Measurements from ENCODE around the gene AIFM2. TPM values are rescaled to one million over a fixed set of nuclear protein-coding genes. Genes with fewer than 3 reads are reported as not detected.

The AIFM2 gene
- total and polyA plus RNA-seq, 3 donors from 2014 or later, result 7.1 to 9.7 (median 7.1) TPM

DNA sequence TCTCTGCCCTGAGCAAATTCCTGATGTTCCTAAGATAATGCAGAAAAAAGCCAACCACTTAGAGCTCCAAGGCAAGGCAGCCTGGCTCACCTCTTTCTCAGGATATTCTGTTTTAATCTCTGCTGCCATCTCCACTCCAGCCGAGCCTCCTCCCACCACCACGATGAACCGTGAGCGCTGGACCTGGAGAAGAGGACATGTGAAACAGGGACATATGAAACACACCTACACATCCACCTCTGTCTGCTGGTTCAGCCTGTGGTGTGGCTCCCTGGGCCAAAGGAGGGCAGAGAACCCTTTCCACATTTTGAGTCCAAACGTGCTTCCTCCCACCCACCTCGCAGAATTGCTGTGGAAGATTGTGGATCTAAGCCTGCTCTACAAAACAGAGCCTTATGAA is 12.2 kb downstream of the AIFM2 start:
- intact Hi-C loops (cut with DNase I; ENCODE audit: low total_unique reads), result no loop called here
- Histone ChIP-seq H3K4me1 (no peaks in the 10 kb centered on the region), H3K9me3 (no peaks in the 10 kb centered on the region), H3K27me3 (no peaks in the 10 kb centered on the region), H3K27ac (no peak overlapping the region), H3K4me3 (no peak overlapping the region), H3K36me3 (ENCODE audit: low read depth, missing control alignments) (no peaks in the 10 kb centered on the region)
- no peak for DNase-seq
- TF ChIP-seq, protein P1, sequence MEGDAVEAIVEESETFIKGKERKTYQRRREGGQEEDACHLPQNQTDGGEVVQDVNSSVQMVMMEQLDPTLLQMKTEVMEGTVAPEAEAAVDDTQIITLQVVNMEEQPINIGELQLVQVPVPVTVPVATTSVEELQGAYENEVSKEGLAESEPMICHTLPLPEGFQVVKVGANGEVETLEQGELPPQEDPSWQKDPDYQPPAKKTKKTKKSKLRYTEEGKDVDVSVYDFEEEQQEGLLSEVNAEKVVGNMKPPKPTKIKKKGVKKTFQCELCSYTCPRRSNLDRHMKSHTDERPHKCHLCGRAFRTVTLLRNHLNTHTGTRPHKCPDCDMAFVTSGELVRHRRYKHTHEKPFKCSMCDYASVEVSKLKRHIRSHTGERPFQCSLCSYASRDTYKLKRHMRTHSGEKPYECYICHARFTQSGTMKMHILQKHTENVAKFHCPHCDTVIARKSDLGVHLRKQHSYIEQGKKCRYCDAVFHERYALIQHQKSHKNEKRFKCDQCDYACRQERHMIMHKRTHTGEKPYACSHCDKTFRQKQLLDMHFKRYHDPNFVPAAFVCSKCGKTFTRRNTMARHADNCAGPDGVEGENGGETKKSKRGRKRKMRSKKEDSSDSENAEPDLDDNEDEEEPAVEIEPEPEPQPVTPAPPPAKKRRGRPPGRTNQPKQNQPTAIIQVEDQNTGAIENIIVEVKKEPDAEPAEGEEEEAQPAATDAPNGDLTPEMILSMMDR (IDR thresholded peaks at IDR 0.05), result no peak
- TF ChIP-seq POLR2A (IDR thresholded peaks at IDR 0.05), result no peak
- WGBS, 2 donors, result 90 to 91% methylated on average over 6 of the region's 6 CpGs

DNA sequence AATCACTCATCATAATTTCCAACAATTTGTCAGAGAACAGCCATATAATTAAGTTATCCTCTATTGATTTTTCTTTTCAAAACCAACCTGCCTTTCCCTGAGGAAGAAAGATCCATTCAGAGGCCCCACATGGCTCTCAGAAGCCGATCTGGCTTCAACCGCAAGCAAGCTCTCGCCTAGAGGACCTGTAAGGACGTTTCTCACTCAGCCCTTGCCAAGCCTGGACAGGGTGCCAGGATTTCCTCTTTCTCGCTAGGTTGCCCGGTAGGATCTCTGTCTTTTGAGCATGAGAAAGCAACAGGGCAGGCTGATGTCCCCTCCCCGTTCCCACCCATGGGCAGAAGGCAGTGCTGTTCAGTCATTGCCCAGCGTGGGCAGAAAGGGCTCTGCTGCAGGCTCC is 13.0 kb downstream of the AIFM2 start:
- DNase-seq, result no peak
- no peaks in the 10 kb centered on the region for H3K36me3 ChIP-seq (ENCODE audit: low read depth, missing control alignments)
- no peaks in the 10 kb centered on the region for H3K4me1 ChIP-seq
- H3K9me3 ChIP-seq, result no peaks in the 10 kb centered on the region
- no peak overlapping the region for H3K4me3 ChIP-seq
- intact Hi-C loops (cut with DNase I; ENCODE audit: low total_unique reads), result no loop called here
- TF ChIP-seq POLR2A (IDR thresholded peaks at IDR 0.05), result no peak
- TF ChIP-seq, protein P1 (IDR thresholded peaks at IDR 0.05), result no peak
- 85 to 90% methylated on average over 6 to 8 of the region's 8 CpGs for WGBS, 2 donors
- no peak overlapping the region for H3K27ac ChIP-seq
- no peaks in the 10 kb centered on the region for H3K27me3 ChIP-seq

DNA sequence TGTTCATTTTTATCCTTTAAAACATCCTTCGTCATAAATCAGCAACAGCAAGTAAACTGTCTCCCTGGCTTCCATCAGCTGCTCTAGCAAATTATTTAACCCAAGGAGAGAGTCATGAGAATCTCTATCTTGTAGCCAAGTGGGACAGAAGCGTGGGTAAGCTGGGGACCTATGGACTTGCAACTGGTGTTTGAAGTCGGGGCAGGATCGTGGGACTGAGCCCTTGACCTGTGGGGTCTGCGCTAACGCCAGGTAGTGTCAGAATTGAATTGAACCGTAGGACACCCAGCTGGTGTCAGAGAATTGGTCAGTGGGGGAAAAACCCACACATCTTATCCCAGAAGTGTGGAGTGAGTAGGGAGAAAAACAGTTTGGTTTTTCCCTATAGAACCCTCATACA is 13.4 kb downstream of the AIFM2 start:
- no peak overlapping the region for H3K27ac ChIP-seq
- H3K4me3 ChIP-seq, result no peak overlapping the region
- TF ChIP-seq POLR2A (IDR thresholded peaks at IDR 0.05), result no peak
- TF ChIP-seq, protein P1 (IDR thresholded peaks at IDR 0.05), result no peak
- intact Hi-C loops (cut with DNase I; ENCODE audit: low total_unique reads), result no loop called here
- H3K4me1 ChIP-seq, result no peaks in the 10 kb centered on the region
- no peaks in the 10 kb centered on the region for H3K36me3 ChIP-seq (ENCODE audit: low read depth, missing control alignments)
- 88 to 91% methylated on average over 7 of the region's 7 CpGs for WGBS, 2 donors
- no peaks in the 10 kb centered on the region for H3K9me3 ChIP-seq
- no peak for DNase-seq
- H3K27me3 ChIP-seq, result no peaks in the 10 kb centered on the region

DNA sequence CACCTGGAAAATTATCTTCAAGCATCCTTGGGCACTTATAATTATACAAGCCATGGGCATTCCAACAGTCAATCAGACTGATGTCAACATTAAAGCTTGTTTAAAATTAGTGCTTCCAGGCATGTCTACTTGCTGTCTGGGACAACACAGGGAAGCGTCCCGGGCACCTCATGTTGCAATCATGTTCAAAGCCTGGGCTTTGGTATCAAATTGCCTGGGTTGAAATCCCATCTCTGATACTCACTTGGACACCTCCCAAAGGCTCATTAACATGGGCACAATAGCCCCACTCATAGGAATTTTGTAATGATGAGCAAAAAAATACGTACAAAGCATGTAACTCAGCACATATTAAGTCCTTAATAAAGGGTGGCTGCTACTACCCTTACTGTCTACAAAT is 14.4 kb downstream of the AIFM2 start:
- no peaks in the 10 kb centered on the region for H3K36me3 ChIP-seq (ENCODE audit: low read depth, missing control alignments)
- DNase-seq, result no peak
- H3K27me3 ChIP-seq, result no peaks in the 10 kb centered on the region
- H3K27ac ChIP-seq, result no peak overlapping the region
- no peaks in the 10 kb centered on the region for H3K9me3 ChIP-seq
- 91 to 92% methylated on average over 3 of the region's 3 CpGs for WGBS, 2 donors
- intact Hi-C loops (cut with DNase I; ENCODE audit: low total_unique reads), result no loop called here
- H3K4me1 ChIP-seq, result no peaks in the 10 kb centered on the region
- TF ChIP-seq POLR2A (IDR thresholded peaks at IDR 0.05), result no peak
- TF ChIP-seq, protein P1 (IDR thresholded peaks at IDR 0.05), result no peak
- no peak overlapping the region for H3K4me3 ChIP-seq

DNA sequence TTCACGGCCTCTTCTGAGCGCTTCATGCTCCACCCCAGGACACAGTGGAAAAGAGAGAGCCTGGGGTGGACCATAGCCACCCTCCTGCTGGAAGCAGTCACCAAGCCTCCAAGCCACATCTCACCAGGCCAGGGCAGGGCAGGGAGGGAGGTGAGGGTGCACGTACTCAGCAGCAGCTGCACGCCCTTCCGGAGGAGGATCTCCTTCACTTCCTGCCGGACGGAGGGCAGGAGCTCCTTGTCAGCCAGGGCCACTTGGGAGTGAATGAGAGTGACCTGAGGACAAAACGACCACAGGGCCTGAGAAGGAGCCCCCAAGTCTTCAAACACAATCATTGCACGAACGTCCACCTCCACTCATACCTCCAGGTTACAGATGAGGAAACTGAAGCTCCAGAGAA is 15.0 kb downstream of the AIFM2 start:
- DNase-seq, result no peak
- H3K27me3 ChIP-seq, result no peaks in the 10 kb centered on the region
- no peaks in the 10 kb centered on the region for H3K9me3 ChIP-seq
- H3K27ac ChIP-seq, result no peak overlapping the region
- TF ChIP-seq, protein P1 (IDR thresholded peaks at IDR 0.05), result no peak
- no peak for TF ChIP-seq POLR2A (IDR thresholded peaks at IDR 0.05)
- 82 to 100% methylated on average over 2 to 10 of the region's 10 CpGs for WGBS, 2 donors
- intact Hi-C loops (cut with DNase I; ENCODE audit: low total_unique reads), result no loop called here
- H3K4me3 ChIP-seq, result no peak overlapping the region
- H3K36me3 ChIP-seq (ENCODE audit: low read depth, missing control alignments), result no peaks in the 10 kb centered on the region
- H3K4me1 ChIP-seq, result no peaks in the 10 kb centered on the region

Measured in testis (tissue), 3 donors.